Peyer's patch (tissue), 4 donors: ENCODE data around the gene RHOH.

Experiments used
- CTCF ChIP-seq, 6 experiments: fragments of 450-650 bp in 4 of 6; fragments of 200-600 bp in 2 of 6; sonication (generic) in 1 of 6; IDR thresholded peaks; one replicate each; pipeline ENCODE4 v1.5.1; 2017 to 2019; ENCODE audit warnings: antibody characterized with exemption in 6 of 6, mild to moderate bottlenecking in 3 of 6, moderate library complexity in 1 of 6
- POLR2A ChIP-seq, 2 donors: fragments of 450-650 bp; IDR thresholded peaks; one replicate each; pipeline ENCODE4 v1.5.1; 2017; ENCODE audit warnings: antibody characterized with exemption in 2 of 2, mild to moderate bottlenecking in 2 of 2, moderate library complexity in 2 of 2

DNA sequence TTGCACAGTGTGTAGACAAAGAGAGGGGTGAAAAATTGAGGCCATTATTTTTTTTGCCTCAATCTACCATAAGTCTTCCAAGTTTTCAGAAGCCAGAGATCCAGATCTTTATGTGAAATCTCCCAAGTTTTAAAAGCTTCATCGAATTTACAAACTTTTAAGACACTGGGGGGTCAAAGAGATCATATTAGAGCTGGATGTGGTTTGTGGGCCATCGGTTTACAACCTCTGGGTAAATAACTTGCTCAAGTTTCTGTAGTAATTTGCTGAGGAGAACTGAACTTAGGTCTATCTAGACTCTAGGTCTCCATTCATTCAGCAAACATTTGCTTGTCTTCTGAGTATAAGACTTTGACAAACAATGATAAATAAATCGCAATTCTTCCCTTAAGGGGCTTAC is 84.3 kb downstream of the RHOH start:
- TF ChIP-seq POLR2A (IDR thresholded peaks at IDR 0.05) (no peak), CTCF (IDR thresholded peaks at IDR 0.05) (no peak)
